H1 (cell line): ENCODE data around the gene PRKN.

ENCODE experiments used
- BCL11A ChIP-seq, 2 experiments: IDR thresholded peaks; one replicate each; pipeline ENCODE4 v1.6.1; 2011; ENCODE audit warnings: low read depth in 2 of 2, low read length in 2 of 2, mild to moderate bottlenecking in 2 of 2
- BRCA1 ChIP-seq: IDR thresholded peaks from 2 replicates; pipeline ENCODE4 v1.6.1; 2012; ENCODE audit warnings: low read depth, low read length, improper control_type of control experiment
- CBX8 ChIP-seq: fragments of 300-800, 300-1000 bp; sonication (generic); IDR thresholded peaks from 2 replicates; pipeline ENCODE4 v1.7.1; 2016; ENCODE audit warnings: low read depth, low read length, borderline replicate concordance
- CTCF ChIP-seq, 3 experiments: IDR thresholded peaks; 1 replicate in 2 of 3; 2 replicates in 1 of 3; pipeline versions ENCODE4 v1.5.1 to v1.6.1; 2011; ENCODE audit warnings: low read length in 3 of 3, mild to moderate bottlenecking in 3 of 3, inconsistent platforms in 2 of 3, low read depth in 1 of 3, moderate library complexity in 1 of 3; ENCODE audit not compliant: insufficient read depth in 1 of 3; ENCODE audit errors: control extremely low read depth in 1 of 3
- EGR1 ChIP-seq: IDR thresholded peaks from 2 replicates; pipeline ENCODE4 v1.6.1; 2011; ENCODE audit warnings: low read depth, low read length, borderline replicate concordance
- EZH2 ChIP-seq: fragments of 200-600 bp; sonication (generic); IDR thresholded peaks from 2 replicates; pipeline ENCODE4 v1.7.1; 2012; ENCODE audit warnings: low read depth, mild to moderate bottlenecking, moderate library complexity, low read length, inconsistent platforms; ENCODE audit not compliant: severe bottlenecking
- FOSL1 ChIP-seq: IDR thresholded peaks from 2 replicates; pipeline ENCODE4 v1.6.1; 2011; ENCODE audit warnings: mild to moderate bottlenecking, low read depth, low read length, moderate library complexity; ENCODE audit not compliant: insufficient read depth
- MAX ChIP-seq: IDR thresholded peaks from 2 replicates; pipeline ENCODE4 v1.6.1; 2012; ENCODE audit warnings: inconsistent platforms
- POLR2A ChIP-seq, 2 experiments: IDR thresholded peaks; 1 replicate in 1 of 2; 2 replicates in 1 of 2; pipeline ENCODE4 v1.6.1; 2011; ENCODE audit warnings: low read depth in 2 of 2, low read length in 2 of 2, mild to moderate bottlenecking in 2 of 2; ENCODE audit errors: control extremely low read depth in 1 of 2
- SUZ12 ChIP-seq: fragments of 200-600 bp; sonication (generic); IDR thresholded peaks from 2 replicates; pipeline ENCODE4 v1.6.1; 2012; ENCODE audit warnings: mild to moderate bottlenecking, inconsistent platforms, low read length, moderate library complexity, mixed read lengths
- ZNF274 ChIP-seq: IDR thresholded peaks from 2 replicates; pipeline ENCODE4 v1.7.0; 2012; ENCODE audit warnings: low read length, borderline replicate concordance; ENCODE audit errors: extremely low read depth

DNA sequence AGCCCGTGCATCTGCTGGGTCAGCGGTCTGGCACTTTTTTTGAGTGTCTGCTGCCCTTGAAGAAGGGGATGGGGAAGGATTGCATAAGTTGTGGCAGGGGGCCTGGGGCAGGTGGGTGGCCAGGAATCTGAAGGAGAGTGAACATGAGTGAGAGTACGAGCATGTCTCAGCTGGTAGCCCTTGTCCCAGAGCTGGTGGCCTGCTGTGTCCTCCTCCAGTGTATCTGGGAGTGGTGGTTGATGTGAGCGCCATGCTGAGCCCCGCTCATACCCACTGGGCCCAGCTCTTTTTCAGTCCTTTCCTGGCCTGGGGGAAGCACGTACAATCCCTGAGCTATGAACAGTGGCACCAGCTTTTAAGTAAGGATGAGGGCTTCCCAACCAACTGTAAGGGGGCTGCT is 1317.5 kb downstream of the PRKN start:
- TF ChIP-seq POLR2A (IDR thresholded peaks at IDR 0.05; ENCODE audit: control extremely low read depth in 1 of 2, low read depth in 2 of 2, low read length in 2 of 2) (no peak), CBX8 (no peak), FOSL1 (no peak), CTCF (IDR thresholded peaks at IDR 0.05; ENCODE audit: control extremely low read depth in 1 of 3, insufficient read depth in 1 of 3, low read depth in 1 of 3, low read length in 3 of 3) (no peak), ZNF274 (no peak), EZH2 (no peak), BRCA1 (no peak), MAX (no peak), SUZ12 (no peak), EGR1 (no peak), BCL11A (IDR thresholded peaks at IDR 0.05; ENCODE audit: low read depth in 2 of 2, low read length in 2 of 2) (no peak)
